SU-DHL-6 (cell line): ENCODE data around the gene PCBP2.

ENCODE experiments used
- H2AFZ ChIP-seq: fragments of 200-600 bp; sonication (generic); 2 replicates; pipeline ENCODE4 v1.6.1; 2014; ENCODE audit warnings: low read depth, mild to moderate bottlenecking, moderate library complexity, mixed read lengths, antibody characterized with exemption, low read length; ENCODE audit not compliant: severe bottlenecking
- H3F3A ChIP-seq: fragments of 200-600 bp; shearing (Covaris generic); 2 replicates; pipeline ENCODE4 v1.6.0; 2016; ENCODE audit warnings: antibody characterized with exemption, mild to moderate bottlenecking; ENCODE audit not compliant: insufficient read depth
- H3K27ac ChIP-seq: fragments of 200-600 bp; sonication (generic); 2 replicates; pipeline ENCODE4 v1.5.1; 2016; ENCODE audit warnings: low read depth, mild to moderate bottlenecking, low read length, moderate library complexity, mixed read lengths
- H3K27me3 ChIP-seq: fragments of 200-600 bp; sonication (generic), shearing (Covaris generic); 2 replicates; pipeline ENCODE4 v1.6.0; 2014; ENCODE audit warnings: mild to moderate bottlenecking, low read length
- H3K36me3 ChIP-seq: fragments of 200-600 bp; sonication (generic); 2 replicates; pipeline ENCODE4 v1.6.1; 2014; ENCODE audit warnings: mild to moderate bottlenecking, low read length, mixed read lengths
- H3K4me2 ChIP-seq: fragments of 300-600, 200-600 bp; shearing (Covaris generic), sonication (generic); 2 replicates; pipeline ENCODE4 v1.6.0; 2014; ENCODE audit warnings: low read length, low read depth, mild to moderate bottlenecking; ENCODE audit not compliant: poor library complexity, severe bottlenecking
- H3K4me3 ChIP-seq: fragments of 200-600 bp; sonication (generic); 2 replicates; pipeline ENCODE4 v1.5.1; 2014; ENCODE audit warnings: antibody characterized with exemption, low read length, mild to moderate bottlenecking, mixed read lengths; ENCODE audit not compliant: insufficient read depth, poor library complexity, severe bottlenecking
- H3K79me2 ChIP-seq: fragments of 200-600 bp; sonication (generic); 2 replicates; pipeline ENCODE4 v1.6.1; 2014; ENCODE audit warnings: mild to moderate bottlenecking, low read length, moderate library complexity; ENCODE audit not compliant: insufficient read depth
- H3K9ac ChIP-seq: fragments of 200-600 bp; sonication (generic); 2 replicates; pipeline ENCODE4 v1.7.0; 2014; ENCODE audit warnings: mild to moderate bottlenecking, low read length
- H3K9me2 ChIP-seq: fragments of 200-600 bp; sonication (generic); replicated peaks from 2 replicates; pipeline ENCODE4 v1.6.1; 2014; ENCODE audit warnings: low read length; ENCODE audit not compliant: insufficient read depth
- H3K9me3 ChIP-seq: fragments of 200-600 bp; sonication (generic); 2 replicates; pipeline ENCODE4 v1.6.1; 2014; ENCODE audit warnings: low read length, mixed read lengths; ENCODE audit not compliant: insufficient read depth
- H4K20me1 ChIP-seq: fragments of 200-600 bp; sonication (generic); 2 replicates; pipeline ENCODE4 v1.6.1; 2014; ENCODE audit warnings: low read depth, mild to moderate bottlenecking, antibody characterized with exemption, low read length, moderate library complexity, mixed read lengths
- CTCF ChIP-seq: fragments of 200-600 bp; sonication (generic); IDR thresholded peaks from one replicate; pipeline ENCODE4 v1.5.1; 2017; ENCODE audit warnings: antibody characterized with exemption, mild to moderate bottlenecking, low read length, moderate library complexity; ENCODE audit not compliant: insufficient read depth, poor library complexity, severe bottlenecking
- EZH2phosphoT487 ChIP-seq: fragments of 200-600 bp; sonication (generic), shearing (Covaris generic); conservative IDR thresholded peaks from 2 replicates; pipeline ENCODE4 v1.6.1; 2018; ENCODE audit warnings: mild to moderate bottlenecking, antibody characterized with exemption, low read length, moderate library complexity, mixed read lengths

Gene PCBP2

GRCh38 chr12:53476769-53477209 is 24.9 kb downstream of the PCBP2 start:
- Histone ChIP-seq H3K27me3 (no peaks in the 10 kb centered on the region), H4K20me1 (peaks cover 31% of the 10 kb centered on the region; the same call in 1 of the 2 replicates), H3K9me2 (no peaks in the 10 kb centered on the region), H3F3A (peaks cover 81% of the 10 kb centered on the region), H3K9me3 (no peaks in the 10 kb centered on the region), H3K9ac (no peak overlapping the region), H3K36me3 (peaks cover 67% of the 10 kb centered on the region), H3K4me2 (no peak overlapping the region), H3K27ac (no peak overlapping the region), H2AFZ (no peak overlapping the region), H3K4me3 (no peak overlapping the region), H3K79me2 (peaks cover 31% of the 10 kb centered on the region)
- no peak for TF ChIP-seq EZH2phosphoT487
- peak; percentile 28 for TF ChIP-seq CTCF

- Histone ChIP-seq H3K36me3 (peaks cover 51% of the 10 kb centered on the region), H3K27ac (no peak overlapping the region), H3K9me2 (no peaks in the 10 kb centered on the region), H3F3A (peaks cover 79% of the 10 kb centered on the region), H4K20me1 (peaks cover 22% of the 10 kb centered on the region; the same call in 1 of the 2 replicates), H3K9me3 (no peaks in the 10 kb centered on the region), H3K27me3 (no peaks in the 10 kb centered on the region), H3K4me2 (no peak overlapping the region), H3K9ac (no peak overlapping the region), H3K79me2 (peaks cover 19% of the 10 kb centered on the region), H3K4me3 (no peak overlapping the region), H2AFZ (no peak overlapping the region)
- TF ChIP-seq EZH2phosphoT487: no peak
- TF ChIP-seq CTCF: no peak
Observed at GRCh38 chr12:53478865-53479264, 27.0 kb downstream of the PCBP2 start.

GRCh38 chr12:53479331-53479730 is 27.4 kb downstream of the PCBP2 start:
- peaks cover 16% of the 10 kb centered on the region for H3K79me2 ChIP-seq
- H3F3A ChIP-seq: peaks cover 82% of the 10 kb centered on the region
- H3K4me2 ChIP-seq: no peak overlapping the region
- H2AFZ ChIP-seq: no peak overlapping the region
- peaks cover 47% of the 10 kb centered on the region for H3K36me3 ChIP-seq
- TF ChIP-seq EZH2phosphoT487 (no peak), CTCF (no peak)
- no peak overlapping the region for H3K27ac ChIP-seq
- peaks cover 22% of the 10 kb centered on the region; the same call in 1 of the 2 replicates for H4K20me1 ChIP-seq
- no peak overlapping the region for H3K9ac ChIP-seq
- no peaks in the 10 kb centered on the region for H3K9me2 ChIP-seq
- H3K9me3 ChIP-seq: no peaks in the 10 kb centered on the region
- no peak overlapping the region for H3K4me3 ChIP-seq
- no peaks in the 10 kb centered on the region for H3K27me3 ChIP-seq
